HG03521 (cell line): ENCODE results near the gene USP25.

ENCODE experiments used
- ATAC-seq: cut with Tn5 transposase; IDR thresholded peaks from one replicate; pipeline ENCODE4 v1.9.1; 2021; ENCODE audit warnings: mild to moderate bottlenecking, moderate library complexity; ENCODE audit not compliant: unreplicated experiment

The USP25 gene

GRCh38 chr21:15797577-15798363, 68.0 kb downstream of the USP25 start:
- no peak for ATAC-seq

DNA sequence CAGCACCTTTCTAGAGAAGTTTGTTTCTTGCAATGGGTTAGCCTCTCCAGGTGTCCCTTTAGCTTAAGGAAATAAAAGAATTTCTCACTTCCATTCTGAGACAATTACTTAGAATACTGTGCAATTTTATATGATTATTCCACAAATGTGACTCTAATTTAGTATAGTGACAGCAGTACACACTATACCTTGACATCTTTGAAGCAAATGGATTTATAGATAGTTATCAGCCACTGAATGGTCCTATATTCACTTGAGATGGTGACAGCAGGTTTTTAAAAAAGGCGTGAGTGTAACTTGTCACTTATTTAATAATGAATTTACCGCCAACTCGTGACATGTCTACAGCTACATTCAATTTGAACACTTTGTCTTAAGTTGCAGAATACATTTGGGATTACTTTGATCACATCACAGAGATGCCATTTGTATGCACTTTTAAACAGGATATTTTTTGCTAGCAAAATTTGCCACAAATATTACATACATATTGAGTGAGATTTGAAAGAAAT, 71.6 kb downstream of the USP25 start:
- no peak for ATAC-seq

DNA sequence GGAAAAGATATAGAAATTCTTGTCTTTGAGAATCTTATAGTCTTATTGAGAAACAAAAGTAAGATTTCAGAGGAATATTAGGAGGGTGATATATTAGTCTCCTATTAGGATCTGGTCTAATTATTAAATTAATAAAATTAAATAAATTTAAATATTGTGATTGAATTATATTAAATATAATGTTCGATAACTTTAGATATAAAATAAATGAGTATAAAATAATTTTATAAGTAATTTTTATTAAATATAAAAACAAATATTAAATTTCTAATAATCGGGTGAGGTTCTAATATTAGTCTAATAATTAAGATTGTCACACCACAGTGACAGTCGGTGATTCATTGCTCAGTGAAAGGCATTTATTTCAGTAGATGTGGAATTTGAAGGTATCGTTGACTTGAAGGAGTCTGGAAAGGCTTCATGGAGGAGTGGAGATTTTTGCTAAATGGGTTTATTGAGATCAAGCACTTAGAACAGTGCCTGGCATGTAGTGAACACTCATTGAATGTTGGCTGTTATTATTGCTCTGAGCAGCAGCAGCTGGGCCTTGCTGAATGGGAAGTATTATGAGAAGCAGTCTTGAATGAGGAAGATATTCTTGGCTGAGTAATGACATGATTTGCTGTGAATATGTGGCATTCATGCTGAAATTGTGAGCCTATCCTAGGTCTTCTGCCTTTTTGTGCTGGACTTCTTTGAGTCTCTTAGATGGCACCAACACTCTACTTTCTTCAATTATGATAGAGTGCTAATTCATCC, 74.6 kb downstream of the USP25 start:
- no peak for ATAC-seq

GRCh38 chr21:15809065-15809464, 79.3 kb downstream of the USP25 start:
- ATAC-seq: no peak

DNA sequence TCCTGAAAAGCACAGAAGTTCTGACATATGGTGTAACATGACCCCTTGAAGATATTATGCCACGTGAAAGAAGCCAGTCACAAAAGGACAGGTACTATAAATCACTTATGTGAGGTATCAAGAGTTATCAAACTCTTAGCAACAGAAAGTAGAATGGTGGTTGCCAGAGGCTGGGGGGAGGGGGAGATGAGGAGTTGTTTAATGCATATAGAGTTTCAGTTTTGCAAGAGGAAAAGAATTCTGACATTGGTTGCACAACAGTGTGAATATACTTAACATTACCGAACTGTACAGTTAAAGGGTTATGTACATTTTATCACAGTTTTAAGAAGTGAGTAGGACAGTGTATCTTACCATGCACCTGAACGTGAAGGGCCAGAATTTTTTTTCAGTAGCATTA, 80.0 kb downstream of the USP25 start:
- ATAC-seq: no peak

DNA sequence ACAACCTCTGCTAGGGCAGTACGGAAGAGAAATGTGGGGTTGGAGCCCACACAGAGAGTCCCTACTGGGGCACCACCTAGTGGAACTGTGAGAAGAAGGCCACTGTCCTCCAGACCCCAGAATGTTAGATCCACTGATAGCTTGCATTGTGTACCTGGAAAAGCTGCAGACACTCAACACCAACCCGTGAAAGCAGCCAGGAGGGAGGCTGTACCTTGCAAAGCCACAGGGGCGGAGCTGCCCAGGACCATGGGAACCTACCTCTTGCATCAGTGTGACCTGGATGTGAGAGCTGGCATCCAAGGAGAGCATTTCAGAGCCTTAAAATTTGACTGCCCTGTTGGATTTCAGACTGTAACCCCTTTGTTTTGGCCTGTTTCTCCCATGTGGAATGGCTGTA, 85.5 kb downstream of the USP25 start:
- ATAC-seq: no peak

DNA sequence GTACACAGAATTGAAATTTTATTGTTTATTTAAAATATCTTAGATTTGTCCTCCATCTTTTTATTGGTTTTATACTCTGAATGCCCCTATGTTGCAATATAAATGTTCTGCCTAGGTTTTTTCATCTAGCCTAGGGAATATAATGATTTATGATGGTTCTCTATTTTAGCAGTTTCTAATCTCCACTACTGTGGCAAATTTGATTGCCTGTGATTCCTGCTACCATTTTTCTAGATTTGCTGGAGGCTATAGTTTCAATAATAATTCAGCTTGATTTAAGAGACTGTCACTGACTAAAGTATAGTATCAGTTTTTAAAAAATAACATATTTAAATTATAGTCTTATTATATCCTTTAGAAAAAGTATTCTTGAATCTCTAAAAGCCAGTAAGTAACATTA, 90.5 kb downstream of the USP25 start:
- no peak for ATAC-seq

DNA sequence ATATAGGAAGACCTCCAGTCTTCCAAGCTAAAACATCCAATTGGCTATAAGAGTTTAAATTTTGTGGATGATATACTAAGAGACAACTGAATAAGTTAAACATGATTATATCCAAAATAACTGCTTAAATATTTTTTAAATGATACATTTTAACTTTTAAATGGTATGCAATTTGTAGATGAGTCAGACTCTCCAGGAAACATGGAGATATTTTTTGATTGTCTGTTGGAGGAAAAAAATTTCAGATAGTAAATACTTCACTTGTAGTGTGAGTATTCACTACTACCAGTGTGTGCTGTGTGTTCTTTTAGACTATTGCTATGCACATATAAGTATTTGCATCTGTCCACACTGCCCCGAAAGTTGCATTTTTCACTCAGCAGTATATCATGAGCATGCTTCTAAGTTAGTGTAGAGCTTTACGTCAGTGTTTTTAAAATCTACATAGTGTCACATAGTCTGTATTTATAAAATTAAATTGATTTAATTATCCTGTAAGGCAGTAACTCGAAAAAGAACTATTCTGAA, 91.1 kb downstream of the USP25 start:
- no peak for ATAC-seq

DNA sequence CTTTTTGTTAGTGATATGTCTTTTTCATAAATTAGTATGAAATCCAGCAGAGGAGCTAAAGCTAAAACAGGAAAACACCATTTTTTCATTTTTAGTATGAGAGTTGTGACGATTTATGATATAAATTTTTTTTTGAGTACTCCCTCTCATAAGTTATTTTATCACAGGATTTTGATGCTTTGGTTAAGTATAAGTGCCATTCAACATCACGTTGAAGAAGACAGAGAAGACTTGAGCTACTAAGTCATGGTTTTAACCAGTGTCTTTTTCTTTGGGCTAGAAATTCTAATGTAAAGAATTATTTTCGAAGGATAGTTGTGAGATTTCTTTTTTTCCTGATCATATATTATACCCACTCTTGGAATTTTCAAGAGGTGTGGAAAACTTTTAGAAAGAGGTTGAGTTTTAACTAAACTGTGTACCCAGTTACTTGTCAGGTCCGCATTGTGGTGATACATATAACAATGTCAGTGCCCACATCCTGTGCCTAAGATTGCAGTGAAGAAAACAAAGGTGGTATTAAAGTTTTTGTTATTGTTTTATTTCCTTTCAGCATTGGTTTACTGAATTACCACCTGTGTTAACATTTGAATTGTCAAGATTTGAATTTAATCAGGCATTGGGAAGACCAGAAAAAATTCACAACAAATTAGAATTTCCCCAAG, 93.8 kb downstream of the USP25 start:
- no peak for ATAC-seq

- no peak for ATAC-seq
These were observed 95.9 kb downstream of the USP25 start for GRCh38 chr21:15825700-15826099.

DNA sequence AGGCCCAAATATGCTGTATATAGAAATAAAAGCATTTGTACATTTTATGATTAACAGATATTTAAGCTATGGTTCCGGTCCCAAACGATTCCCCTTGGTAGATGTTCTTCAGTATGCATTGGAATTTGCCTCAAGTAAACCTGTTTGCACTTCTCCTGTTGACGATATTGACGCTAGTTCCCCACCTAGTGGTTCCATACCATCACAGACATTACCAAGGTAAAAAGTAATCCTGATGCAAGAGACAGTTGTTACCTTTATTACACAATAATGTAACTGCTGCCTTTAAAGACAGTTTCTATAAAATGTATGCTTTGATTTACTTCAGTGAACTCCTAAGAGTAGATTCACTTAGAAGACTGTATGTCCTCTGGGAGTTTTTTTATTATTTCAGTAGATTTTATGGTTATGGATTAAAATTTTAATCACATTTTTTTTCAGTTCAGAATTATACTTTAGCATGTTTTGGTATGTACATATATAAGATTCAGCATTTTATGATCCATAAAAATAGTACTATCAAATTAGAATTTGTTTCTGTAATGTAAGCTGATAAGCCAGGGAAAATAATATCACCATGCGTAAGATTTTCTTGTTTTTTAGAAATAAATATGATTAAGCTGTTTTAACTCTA, 96.5 kb downstream of the USP25 start:
- ATAC-seq: no peak

GRCh38 chr21:15826908-15827601, 97.3 kb downstream of the USP25 start:
- no peak for ATAC-seq

DNA sequence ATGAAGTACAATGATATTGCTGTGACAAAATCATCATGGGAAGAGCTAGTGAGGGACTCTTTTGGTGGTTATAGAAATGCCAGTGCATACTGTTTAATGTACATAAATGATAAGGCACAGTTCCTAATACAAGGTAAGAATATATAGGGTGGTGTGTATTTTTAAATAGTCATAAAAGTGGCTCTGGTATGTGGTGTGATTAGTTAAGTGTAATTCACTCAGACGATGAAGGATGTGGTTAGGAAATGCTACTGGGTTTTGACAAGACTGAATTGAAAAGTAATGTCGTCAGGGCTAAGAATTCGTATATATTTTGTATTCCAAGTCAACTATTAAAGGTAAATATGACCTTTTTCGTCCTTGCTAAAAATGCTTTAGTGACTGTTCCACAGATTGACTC, 101.7 kb downstream of the USP25 start:
- ATAC-seq: no peak

GRCh38 chr21:15837645-15838044, 107.9 kb downstream of the USP25 start:
- ATAC-seq: no peak

- ATAC-seq: no peak
These were observed 109.2 kb downstream of the USP25 start for GRCh38 chr21:15839026-15839425.

- ATAC-seq: no peak
These were observed 109.8 kb downstream of the USP25 start for GRCh38 chr21:15839601-15840000.

- no peak for ATAC-seq
These were observed 110.6 kb downstream of the USP25 start for GRCh38 chr21:15840406-15840805.

- no peak for ATAC-seq
These were observed 112.2 kb downstream of the USP25 start for GRCh38 chr21:15841856-15842564.

DNA sequence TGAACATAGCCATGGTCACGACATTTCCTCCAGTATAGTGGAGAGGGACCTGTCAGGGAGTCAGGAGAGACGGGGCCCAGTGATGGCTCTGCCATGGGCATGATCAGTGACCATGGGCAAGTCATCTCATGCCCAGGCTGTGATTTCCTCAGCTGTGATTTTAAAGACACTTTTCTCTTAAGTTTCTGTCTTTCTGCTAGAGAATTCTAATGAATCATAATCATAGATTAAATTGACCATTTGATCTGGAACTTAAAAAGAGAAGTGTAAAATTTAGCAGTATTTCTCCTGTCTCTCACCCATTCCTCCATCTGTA, 112.7 kb downstream of the USP25 start:
- ATAC-seq: no peak

GRCh38 chr21:15843766-15844165, 114.0 kb downstream of the USP25 start:
- no peak for ATAC-seq
